Measurements from ENCODE around the gene CXCR4.
"Not testable (repeated sequence)": the region's sequence is repeated elsewhere in the genome, so short reads cannot be mapped to it uniquely, and the experiment has no call there.

The CXCR4 gene

DNA sequence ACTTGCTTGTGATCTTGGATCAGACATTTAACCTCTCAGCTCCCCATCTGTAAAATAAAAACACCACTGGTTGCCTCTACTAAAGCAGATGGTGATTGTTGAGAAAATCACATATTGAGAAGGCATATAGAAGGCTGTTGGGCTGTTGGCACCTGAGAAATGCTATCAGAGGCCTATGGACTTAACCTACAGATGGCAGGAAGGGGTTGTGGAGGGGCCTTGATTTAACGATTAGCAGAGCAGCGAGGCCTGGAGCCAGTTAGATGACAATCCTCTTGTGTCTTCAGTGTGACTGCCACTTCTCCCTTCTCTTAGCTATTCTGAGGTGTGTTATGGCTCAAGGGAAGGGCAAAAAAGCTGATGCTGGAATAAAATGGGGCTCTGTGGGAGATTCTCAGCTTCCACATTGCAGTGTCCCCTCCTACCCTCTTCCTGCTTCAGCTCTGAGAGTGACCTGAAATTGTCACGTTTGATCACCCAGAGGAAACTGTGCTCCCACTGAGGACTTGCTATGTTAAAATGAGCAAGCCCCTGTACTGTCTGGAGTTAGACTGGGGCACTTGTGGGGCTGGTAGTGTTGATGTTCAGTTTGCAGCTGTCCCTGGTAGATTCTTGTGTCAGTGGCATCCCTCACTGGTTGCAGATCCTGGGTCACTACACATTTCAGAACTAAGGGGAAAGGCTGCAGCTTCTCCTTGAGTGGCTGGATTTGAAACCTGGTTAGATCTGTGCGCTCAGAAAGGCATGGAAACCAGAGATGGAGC, 31.5 kb downstream of the CXCR4 start:
- H3K4me3 ChIP-seq (ENCODE audit: low read length) = no peak overlapping the region
- no peaks in the 10 kb centered on the region for H3K9me3 ChIP-seq (replicated peaks; ENCODE audit: low read length)
- H3K36me3 ChIP-seq (ENCODE audit: insufficient read depth, low read length) = no peaks in the 10 kb centered on the region
- H3K4me2 ChIP-seq (ENCODE audit: low read length) = no peak overlapping the region
- H3K9ac ChIP-seq (ENCODE audit: low read depth, low read length) = no peak overlapping the region
- H3K27me3 ChIP-seq (ENCODE audit: control insufficient read depth, insufficient read depth, low read length) = no peaks in the 10 kb centered on the region
- H3K4me1 ChIP-seq (ENCODE audit: control insufficient read depth, insufficient read depth, low read length) = no peaks in the 10 kb centered on the region

DNA sequence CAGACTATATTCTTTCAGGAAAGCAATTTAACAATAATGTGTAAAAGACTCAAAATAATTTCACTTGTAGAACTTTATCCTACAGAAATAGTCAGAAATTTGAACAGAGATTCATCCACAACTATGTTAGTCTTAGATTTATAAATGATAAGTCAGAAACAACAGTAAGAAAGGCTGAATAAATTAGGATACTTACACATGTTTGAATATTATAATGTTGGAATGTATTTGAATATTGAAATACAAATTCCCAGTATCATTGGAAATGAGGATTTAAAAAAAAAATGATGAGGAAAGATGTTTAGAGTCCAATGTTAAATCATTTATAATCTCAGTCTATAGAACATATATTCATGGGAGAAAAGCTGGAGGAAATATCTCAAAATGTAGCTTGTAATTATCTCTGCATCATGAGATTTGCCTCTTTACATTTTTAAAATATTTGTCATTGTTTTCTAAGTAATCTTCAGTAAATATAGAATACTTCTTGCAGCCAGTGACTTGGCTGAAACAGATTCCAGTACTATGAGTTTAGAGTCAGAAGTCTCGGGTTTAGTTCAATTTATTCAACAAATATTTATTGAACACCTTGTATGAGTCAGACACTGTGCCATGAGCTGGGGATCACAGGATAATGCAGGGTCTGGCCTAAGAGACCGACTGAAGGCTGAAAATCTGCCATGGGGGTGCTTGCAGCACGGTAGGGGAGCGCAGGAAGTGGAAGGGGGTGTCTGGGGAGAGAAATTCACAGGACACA, 32.3 kb downstream of the CXCR4 start:
- H3K9ac ChIP-seq (ENCODE audit: low read depth, low read length) = no peak overlapping the region
- no peak overlapping the region for H3K4me2 ChIP-seq (ENCODE audit: low read length)

DNA sequence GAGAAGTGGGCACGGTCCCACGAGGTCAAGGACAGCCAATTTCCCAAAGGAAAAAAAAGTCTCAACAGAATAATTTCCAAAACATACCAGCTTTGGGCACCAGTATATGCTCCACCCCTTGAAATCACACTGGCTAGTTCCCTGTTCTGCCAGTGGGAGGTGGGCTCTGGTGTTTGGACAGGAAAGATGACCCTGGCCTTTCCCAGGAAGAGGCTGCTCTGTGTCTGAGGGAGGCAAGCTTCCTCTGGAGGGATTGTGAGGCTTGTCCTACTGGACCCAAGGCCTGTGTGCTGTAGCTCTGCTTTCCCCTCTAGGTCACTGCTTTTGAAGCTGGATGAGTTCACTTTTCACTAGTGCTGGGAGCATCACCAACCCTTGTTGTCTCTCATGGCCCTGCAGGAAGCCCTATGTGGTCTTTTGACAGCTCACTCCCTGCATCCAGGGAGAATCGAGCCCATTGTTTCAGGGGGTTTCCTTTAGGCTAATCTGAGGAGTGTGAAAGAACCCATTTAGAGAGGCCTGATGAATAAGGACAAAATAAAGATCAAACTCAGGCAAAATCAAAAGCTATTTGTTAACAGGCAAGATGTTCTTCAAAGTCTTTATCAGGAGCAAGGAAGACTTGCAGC, 36.3 kb downstream of the CXCR4 start:
- Histone ChIP-seq H3K36me3 (ENCODE audit: insufficient read depth, low read length) (no peaks in the 10 kb centered on the region), H3K4me1 (ENCODE audit: control insufficient read depth, insufficient read depth, low read length) (no peaks in the 10 kb centered on the region), H3K4me2 (ENCODE audit: low read length) (no peak overlapping the region), H3K4me3 (ENCODE audit: low read length) (no peak overlapping the region), H3K9ac (ENCODE audit: low read depth, low read length) (no peak overlapping the region), H3K9me3 (replicated peaks; ENCODE audit: low read length) (no peaks in the 10 kb centered on the region), H3K27me3 (ENCODE audit: control insufficient read depth, insufficient read depth, low read length) (no peaks in the 10 kb centered on the region)

More for the DNA sequence above, 32.3 kb downstream of the CXCR4 start:
- H3K4me1 ChIP-seq (ENCODE audit: control insufficient read depth, insufficient read depth, low read length) = no peaks in the 10 kb centered on the region
- H3K9me3 ChIP-seq (replicated peaks; ENCODE audit: low read length) = no peaks in the 10 kb centered on the region
- H3K36me3 ChIP-seq (ENCODE audit: insufficient read depth, low read length) = no peaks in the 10 kb centered on the region
- no peaks in the 10 kb centered on the region for H3K27me3 ChIP-seq (ENCODE audit: control insufficient read depth, insufficient read depth, low read length)
- no peak overlapping the region for H3K4me3 ChIP-seq (ENCODE audit: low read length)

DNA sequence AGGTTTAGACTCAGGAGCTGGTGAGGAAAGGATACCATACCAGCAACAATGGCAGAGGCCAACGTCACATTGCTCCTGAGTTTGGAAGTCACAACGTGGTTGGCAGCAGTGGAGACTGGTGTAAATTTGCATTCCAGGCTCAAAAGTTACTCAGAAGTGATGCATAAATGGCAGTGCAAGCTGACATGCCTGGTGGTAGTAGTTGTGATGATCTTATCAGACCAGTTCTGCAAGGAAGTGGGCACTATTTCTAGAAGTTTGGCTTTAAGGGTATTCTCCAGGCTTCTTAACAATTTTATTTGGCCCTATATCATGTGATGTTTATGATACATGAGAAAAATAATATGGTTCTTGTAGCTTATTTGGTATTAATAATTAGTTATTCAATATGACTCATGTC, 37.8 kb downstream of the CXCR4 start:
- Histone ChIP-seq H3K9ac (ENCODE audit: low read depth, low read length) (no peak overlapping the region), H3K36me3 (ENCODE audit: insufficient read depth, low read length) (no peaks in the 10 kb centered on the region), H3K27me3 (ENCODE audit: control insufficient read depth, insufficient read depth, low read length) (no peaks in the 10 kb centered on the region), H3K4me2 (ENCODE audit: low read length) (no peak overlapping the region), H3K9me3 (replicated peaks; ENCODE audit: low read length) (no peaks in the 10 kb centered on the region), H3K4me3 (ENCODE audit: low read length) (no peak overlapping the region), H3K4me1 (ENCODE audit: control insufficient read depth, insufficient read depth, low read length) (no peaks in the 10 kb centered on the region)

- Histone ChIP-seq H3K27me3 (ENCODE audit: control insufficient read depth, insufficient read depth, low read length) (no peaks in the 10 kb centered on the region), H3K9ac (ENCODE audit: low read depth, low read length) (no peak overlapping the region), H3K36me3 (ENCODE audit: insufficient read depth, low read length) (no peaks in the 10 kb centered on the region), H3K4me3 (ENCODE audit: low read length) (no peak overlapping the region), H3K4me2 (ENCODE audit: low read length) (no peak overlapping the region), H3K9me3 (replicated peaks; ENCODE audit: low read length) (no peaks in the 10 kb centered on the region), H3K4me1 (ENCODE audit: control insufficient read depth, insufficient read depth, low read length) (no peaks in the 10 kb centered on the region)
Measured at GRCh38 chr2:136077107-136077506, 40.8 kb downstream of the CXCR4 start.

GRCh38 chr2:136075476-136075875, 42.5 kb downstream of the CXCR4 start:
- H3K27me3 ChIP-seq (ENCODE audit: control insufficient read depth, insufficient read depth, low read length) = no peaks in the 10 kb centered on the region
- H3K4me2 ChIP-seq (ENCODE audit: low read length) = no peak overlapping the region
- no peaks in the 10 kb centered on the region for H3K9me3 ChIP-seq (replicated peaks; ENCODE audit: low read length)
- no peaks in the 10 kb centered on the region for H3K4me1 ChIP-seq (ENCODE audit: control insufficient read depth, insufficient read depth, low read length)
- H3K9ac ChIP-seq (ENCODE audit: low read depth, low read length) = no peak overlapping the region
- H3K36me3 ChIP-seq (ENCODE audit: insufficient read depth, low read length) = no peaks in the 10 kb centered on the region
- no peak overlapping the region for H3K4me3 ChIP-seq (ENCODE audit: low read length)

GRCh38 chr2:136072621-136073020, 45.3 kb downstream of the CXCR4 start:
- no peaks in the 10 kb centered on the region for H3K9me3 ChIP-seq (replicated peaks; ENCODE audit: low read length)
- H3K4me1 ChIP-seq (ENCODE audit: control insufficient read depth, insufficient read depth, low read length) = no peaks in the 10 kb centered on the region
- H3K36me3 ChIP-seq (ENCODE audit: insufficient read depth, low read length) = no peaks in the 10 kb centered on the region
- H3K4me2 ChIP-seq (ENCODE audit: low read length) = no peak overlapping the region
- H3K4me3 ChIP-seq (ENCODE audit: low read length) = no peak overlapping the region
- peaks cover 11% of the 10 kb centered on the region for H3K27me3 ChIP-seq (ENCODE audit: control insufficient read depth, insufficient read depth, low read length)
- H3K9ac ChIP-seq (ENCODE audit: low read depth, low read length) = no peak overlapping the region

DNA sequence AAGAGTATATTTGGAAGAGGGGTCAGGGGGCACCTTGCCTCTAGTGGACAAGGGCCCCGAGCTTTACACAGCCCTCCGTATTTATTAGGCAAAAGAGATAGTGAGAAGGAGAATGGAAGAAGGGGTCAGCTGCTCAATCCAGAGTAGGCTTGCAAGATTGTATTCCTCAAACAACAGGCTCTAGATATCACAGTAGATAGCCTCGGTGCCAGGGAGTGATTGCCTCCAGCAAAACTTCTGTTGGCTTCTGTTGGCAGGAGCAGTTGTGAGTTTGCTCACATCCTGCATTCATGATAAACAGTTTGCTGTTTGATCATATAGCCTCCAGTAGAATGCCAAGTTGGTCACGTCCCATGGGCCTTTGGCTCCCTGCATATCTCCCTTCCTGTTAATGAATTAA, 46.1 kb downstream of the CXCR4 start:
- not testable (repeated sequence) for H3K4me3 ChIP-seq (ENCODE audit: low read length)
- H3K27me3 ChIP-seq (ENCODE audit: control insufficient read depth, insufficient read depth, low read length) = peaks cover 13% of the 10 kb centered on the region

DNA sequence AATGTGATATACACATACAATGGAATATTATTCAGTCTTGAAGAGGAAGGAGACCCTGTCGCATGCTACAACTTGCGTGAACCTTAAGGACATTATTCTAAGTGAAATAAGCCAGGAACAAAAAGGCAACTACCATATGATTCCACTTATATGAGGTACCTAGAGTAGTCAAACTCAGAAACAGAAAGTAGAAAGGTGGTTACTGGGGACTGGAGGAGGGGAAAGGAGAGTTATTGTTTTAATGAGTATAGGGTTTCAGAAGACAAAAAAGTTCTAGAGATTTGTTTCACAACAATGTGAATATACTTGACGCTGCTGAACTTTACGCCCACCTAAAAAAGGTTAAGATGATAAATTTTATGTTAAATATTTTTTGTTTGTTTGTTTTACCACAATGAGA, 47.0 kb downstream of the CXCR4 start:
- Histone ChIP-seq H3K9ac (ENCODE audit: low read depth, low read length) (no peak overlapping the region), H3K4me1 (ENCODE audit: control insufficient read depth, insufficient read depth, low read length) (no peaks in the 10 kb centered on the region), H3K4me3 (ENCODE audit: low read length) (no peak overlapping the region)

More for the DNA sequence above, 46.1 kb downstream of the CXCR4 start:
- not testable (repeated sequence) for H3K9me3 ChIP-seq (replicated peaks; ENCODE audit: low read length); H3K4me1 ChIP-seq (ENCODE audit: control insufficient read depth, insufficient read depth, low read length); H3K4me2 ChIP-seq (ENCODE audit: low read length); H3K9ac ChIP-seq (ENCODE audit: low read depth, low read length); H3K36me3 ChIP-seq (ENCODE audit: insufficient read depth, low read length)

DNA sequence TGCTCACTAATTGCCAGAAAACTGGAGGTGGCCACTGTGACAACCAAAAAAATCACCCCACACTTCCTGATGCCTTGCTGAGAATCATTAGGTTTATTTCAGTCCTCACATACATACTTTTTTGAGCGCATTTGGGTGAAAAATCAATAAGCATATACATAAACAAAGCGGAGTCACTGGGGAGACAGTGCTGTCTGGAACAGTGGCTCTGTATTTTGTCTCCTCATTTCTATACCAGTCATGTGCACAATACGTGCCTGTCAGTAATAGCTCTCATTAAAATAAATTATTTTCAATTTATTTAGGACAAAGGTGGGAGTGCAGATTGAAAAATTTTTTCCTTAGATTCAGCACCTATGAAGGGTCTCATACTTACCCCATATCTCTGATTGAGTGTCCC, 48.2 kb downstream of the CXCR4 start:
- no peaks in the 10 kb centered on the region for H3K36me3 ChIP-seq (ENCODE audit: insufficient read depth, low read length)
- no peak overlapping the region for H3K4me2 ChIP-seq (ENCODE audit: low read length)
- H3K4me3 ChIP-seq (ENCODE audit: low read length) = no peak overlapping the region
- H3K9me3 ChIP-seq (replicated peaks; ENCODE audit: low read length) = no peaks in the 10 kb centered on the region
- H3K4me1 ChIP-seq (ENCODE audit: control insufficient read depth, insufficient read depth, low read length) = no peaks in the 10 kb centered on the region
- H3K9ac ChIP-seq (ENCODE audit: low read depth, low read length) = no peak overlapping the region
- H3K27me3 ChIP-seq (ENCODE audit: control insufficient read depth, insufficient read depth, low read length) = peaks cover 27% of the 10 kb centered on the region

More for the DNA sequence above, 47.0 kb downstream of the CXCR4 start:
- Histone ChIP-seq H3K9me3 (replicated peaks; ENCODE audit: low read length) (no peaks in the 10 kb centered on the region), H3K4me2 (ENCODE audit: low read length) (no peak overlapping the region), H3K36me3 (ENCODE audit: insufficient read depth, low read length) (no peaks in the 10 kb centered on the region), H3K27me3 (ENCODE audit: control insufficient read depth, insufficient read depth, low read length) (peaks cover 18% of the 10 kb centered on the region)

DNA sequence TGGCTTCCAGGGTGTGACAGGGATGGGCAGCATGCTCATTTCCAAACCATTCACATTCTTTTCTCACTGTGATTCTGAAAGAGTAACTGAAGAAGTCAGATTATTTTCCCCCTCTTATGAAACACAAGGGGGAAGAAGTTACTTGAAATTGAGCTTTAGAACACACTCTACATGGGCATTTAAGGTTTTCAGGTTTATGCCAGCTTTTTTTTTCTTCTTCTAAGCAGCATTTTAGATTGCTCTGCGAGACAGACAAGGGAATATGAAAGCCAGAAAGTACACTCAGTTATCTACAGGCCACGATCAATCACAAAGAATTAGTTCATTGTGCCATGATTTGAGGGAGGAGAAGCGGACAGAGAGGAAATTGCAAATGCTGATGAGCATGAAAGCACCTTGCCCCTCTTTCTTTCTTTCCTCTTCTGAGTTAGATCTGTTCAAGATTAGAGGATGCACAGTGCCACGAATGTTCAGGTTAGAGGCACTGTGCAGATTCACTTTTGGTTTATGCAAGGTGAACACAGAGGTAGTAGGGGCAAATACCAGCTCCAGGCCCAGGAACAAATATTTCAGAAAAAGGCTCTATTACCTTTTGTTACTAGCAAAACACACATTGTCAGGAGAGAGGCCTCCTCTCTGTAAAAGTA, 49.2 kb downstream of the CXCR4 start:
- Histone ChIP-seq H3K4me1 (ENCODE audit: control insufficient read depth, insufficient read depth, low read length) (no peaks in the 10 kb centered on the region), H3K4me3 (ENCODE audit: low read length) (no peak overlapping the region), H3K4me2 (ENCODE audit: low read length) (no peak overlapping the region), H3K9me3 (replicated peaks; ENCODE audit: low read length) (no peaks in the 10 kb centered on the region), H3K9ac (ENCODE audit: low read depth, low read length) (no peak overlapping the region), H3K36me3 (ENCODE audit: insufficient read depth, low read length) (no peaks in the 10 kb centered on the region), H3K27me3 (ENCODE audit: control insufficient read depth, insufficient read depth, low read length) (peaks cover 27% of the 10 kb centered on the region)
